ENCODE results near the gene MYH6.
"Not testable (repeated sequence)": the region's sequence is repeated elsewhere in the genome, so short reads cannot be mapped to it uniquely, and the experiment has no call there.

MYH6 gene

GRCh38 chr14:23414254-23414653 lies 6.2 kb upstream of the MYH6 start:
- no peak for DNase-seq (ENCODE audit: low read depth)

GRCh38 chr14:23413681-23414080 lies 5.6 kb upstream of the MYH6 start:
- DNase-seq (ENCODE audit: low read depth): no peak

GRCh38 chr14:23411563-23412525 lies 3.8 kb upstream of the MYH6 start:
- no peak for DNase-seq (ENCODE audit: low read depth)

GRCh38 chr14:23409966-23410635 lies 2.0 kb upstream of the MYH6 start:
- DNase-seq (ENCODE audit: low read depth): no peak

- DNase-seq (ENCODE audit: low read depth): no peak
Measured at GRCh38 chr14:23409475-23409874, 1.4 kb upstream of the MYH6 start.

- DNase-seq (ENCODE audit: low read depth): no peak
Measured at GRCh38 chr14:23408307-23408630, 196 bp upstream of the MYH6 start.

GRCh38 chr14:23406725-23407355 lies 1.2 kb downstream of the MYH6 start:
- DNase-seq (ENCODE audit: low read depth): no peak

- DNase-seq (ENCODE audit: low read depth): no peak
Measured at GRCh38 chr14:23406244-23406643, 1.8 kb downstream of the MYH6 start.

- DNase-seq (ENCODE audit: low read depth): no peak
Measured at GRCh38 chr14:23405516-23406025, 2.5 kb downstream of the MYH6 start.

GRCh38 chr14:23405096-23405495 lies 3.0 kb downstream of the MYH6 start:
- DNase-seq (ENCODE audit: low read depth): no peak

GRCh38 chr14:23404331-23404900 lies 3.7 kb downstream of the MYH6 start:
- DNase-seq (ENCODE audit: low read depth): no peak

- no peak for DNase-seq (ENCODE audit: low read depth)
Measured at GRCh38 chr14:23403908-23404307, 4.2 kb downstream of the MYH6 start.

GRCh38 chr14:23403139-23403438 lies 5.0 kb downstream of the MYH6 start:
- DNase-seq (ENCODE audit: low read depth): no peak

GRCh38 chr14:23402296-23403138 lies 5.6 kb downstream of the MYH6 start:
- DNase-seq (ENCODE audit: low read depth): no peak

GRCh38 chr14:23401291-23401690 lies 6.8 kb downstream of the MYH6 start:
- DNase-seq (ENCODE audit: low read depth): no peak

- not testable (repeated sequence) for DNase-seq (ENCODE audit: low read depth)
Measured at GRCh38 chr14:23400496-23401149, 7.5 kb downstream of the MYH6 start.

- DNase-seq (ENCODE audit: low read depth): no peak
Measured at GRCh38 chr14:23399591-23399990, 8.5 kb downstream of the MYH6 start.

- DNase-seq (ENCODE audit: low read depth): no peak
Measured at GRCh38 chr14:23399136-23399535, 8.9 kb downstream of the MYH6 start.

GRCh38 chr14:23398348-23398747 lies 9.7 kb downstream of the MYH6 start:
- no peak for DNase-seq (ENCODE audit: low read depth)

- DNase-seq (ENCODE audit: low read depth): no peak
Measured at GRCh38 chr14:23396781-23397407, 11.2 kb downstream of the MYH6 start.

GRCh38 chr14:23396126-23396525 lies 11.9 kb downstream of the MYH6 start:
- no peak for DNase-seq (ENCODE audit: low read depth)

All from stimulated activated CD8-positive, alpha-beta memory T cell treated with anti-CD3 and anti-CD28 coated beads, Interleukin-4, amount 100 ng/mL, for 24 hours (primary cell).